ENCODE measurements around the gene FOXE3. TPM values are rescaled to one million over a fixed set of nuclear protein-coding genes. Genes with fewer than 3 reads are reported as not detected.

Gene FOXE3
- total RNA-seq, 1 experiment from 2014 or later, result not detected

DNA sequence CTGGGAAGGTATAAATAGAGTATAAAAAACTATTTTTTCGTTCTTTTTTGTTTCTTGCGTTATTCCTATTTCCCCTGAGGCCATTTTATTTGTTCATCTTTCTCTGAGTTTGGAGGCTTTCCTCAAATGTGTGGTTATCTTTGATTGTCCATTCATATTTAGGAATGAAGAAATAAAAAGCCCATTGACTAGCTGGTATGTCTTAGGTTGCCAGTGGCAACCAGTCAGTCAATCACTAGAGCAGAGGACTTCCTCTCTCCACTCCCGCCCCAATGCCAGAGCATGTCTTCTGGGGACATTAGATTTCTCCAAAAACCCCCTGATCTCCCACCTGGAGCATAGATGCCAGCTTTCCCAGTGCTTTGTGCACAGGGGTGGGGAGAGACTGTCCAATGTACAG lies 20.7 kb upstream of the FOXE3 start:
- H3K9me3 Mint-ChIP-seq (ENCODE audit: unreplicated experiment), result no peaks in the 10 kb centered on the region
- intact Hi-C loops (cut with micrococcal nuclease), result no loop called here
- no peak for DNase-seq (ENCODE audit: unreplicated experiment)
- CTCF ChIA-PET, result interaction anchor here (0.6 to 1.6 kb wide), 3 partner anchors 37 to 40 kb away, joined by 3 to 5 read pairs (median 5); no protein-coding TSS in a partner anchor
- H3K27ac Mint-ChIP-seq (ENCODE audit: low read depth, unreplicated experiment), result no peak overlapping the region
- H3K27me3 Mint-ChIP-seq (ENCODE audit: insufficient read depth, unreplicated experiment), result no peaks in the 10 kb centered on the region
- no peak overlapping the region for H3K4me3 Mint-ChIP-seq (ENCODE audit: unreplicated experiment)
- no peaks in the 10 kb centered on the region for H3K4me1 Mint-ChIP-seq (ENCODE audit: insufficient read depth, unreplicated experiment)
- BruUV-seq (replicated peaks), result no TSS peak
- POLR2A ChIA-PET, result interaction anchor here (0.8 to 1.0 kb wide), 3 partner anchors 8 to 330 kb away, joined by 3 to 8 read pairs (median 4); no protein-coding TSS in a partner anchor
- TF ChIP-seq, protein P1, sequence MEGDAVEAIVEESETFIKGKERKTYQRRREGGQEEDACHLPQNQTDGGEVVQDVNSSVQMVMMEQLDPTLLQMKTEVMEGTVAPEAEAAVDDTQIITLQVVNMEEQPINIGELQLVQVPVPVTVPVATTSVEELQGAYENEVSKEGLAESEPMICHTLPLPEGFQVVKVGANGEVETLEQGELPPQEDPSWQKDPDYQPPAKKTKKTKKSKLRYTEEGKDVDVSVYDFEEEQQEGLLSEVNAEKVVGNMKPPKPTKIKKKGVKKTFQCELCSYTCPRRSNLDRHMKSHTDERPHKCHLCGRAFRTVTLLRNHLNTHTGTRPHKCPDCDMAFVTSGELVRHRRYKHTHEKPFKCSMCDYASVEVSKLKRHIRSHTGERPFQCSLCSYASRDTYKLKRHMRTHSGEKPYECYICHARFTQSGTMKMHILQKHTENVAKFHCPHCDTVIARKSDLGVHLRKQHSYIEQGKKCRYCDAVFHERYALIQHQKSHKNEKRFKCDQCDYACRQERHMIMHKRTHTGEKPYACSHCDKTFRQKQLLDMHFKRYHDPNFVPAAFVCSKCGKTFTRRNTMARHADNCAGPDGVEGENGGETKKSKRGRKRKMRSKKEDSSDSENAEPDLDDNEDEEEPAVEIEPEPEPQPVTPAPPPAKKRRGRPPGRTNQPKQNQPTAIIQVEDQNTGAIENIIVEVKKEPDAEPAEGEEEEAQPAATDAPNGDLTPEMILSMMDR (IDR thresholded peaks at IDR 0.05; ENCODE audit: unreplicated experiment), result no peak
- H3K36me3 Mint-ChIP-seq (ENCODE audit: insufficient read depth, unreplicated experiment), result no peaks in the 10 kb centered on the region

DNA sequence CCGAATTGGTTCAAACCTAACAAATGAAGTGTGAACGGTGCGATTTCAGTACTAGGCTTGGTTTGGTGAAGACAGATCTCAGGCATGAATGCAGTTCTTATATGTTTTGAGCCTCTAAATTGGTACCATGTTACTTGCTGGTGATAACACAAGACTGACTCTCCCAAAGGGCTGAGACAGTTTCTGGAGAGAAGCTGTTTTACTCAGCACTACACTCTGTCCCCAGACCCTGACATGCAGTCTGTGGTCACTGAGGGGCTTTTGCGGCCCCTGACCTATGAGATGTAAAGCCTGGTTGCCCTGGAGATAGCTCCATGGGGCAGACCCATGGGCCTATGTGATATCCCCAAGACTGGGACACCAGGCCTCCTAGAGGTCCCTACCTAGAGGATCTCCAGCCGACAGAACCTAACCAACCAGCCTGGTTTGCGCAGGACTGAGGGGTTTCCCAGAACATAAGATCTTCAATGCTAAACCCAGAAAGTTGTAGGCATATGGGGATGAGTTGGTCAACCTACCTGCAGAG lies 19.4 kb upstream of the FOXE3 start:
- DNase-seq (ENCODE audit: unreplicated experiment), result no peak
- H3K36me3 Mint-ChIP-seq (ENCODE audit: insufficient read depth, unreplicated experiment), result no peaks in the 10 kb centered on the region
- intact Hi-C loops (cut with micrococcal nuclease), result no loop called here
- H3K4me1 Mint-ChIP-seq (ENCODE audit: insufficient read depth, unreplicated experiment), result no peaks in the 10 kb centered on the region
- CTCF ChIA-PET, result interaction anchor here (0.8 to 8.2 kb wide), 7 partner anchors 7 to 330 kb away, joined by 3 to 61 read pairs (median 5); no protein-coding TSS in a partner anchor
- POLR2A ChIA-PET, result interaction anchor here (0.6 to 1.8 kb wide), 3 partner anchors 12 to 373 kb away, joined by 3 to 5 read pairs (median 3); no protein-coding TSS in a partner anchor
- no TSS peak for BruUV-seq (replicated peaks)
- TF ChIP-seq, protein P1 (IDR thresholded peaks at IDR 0.05; ENCODE audit: unreplicated experiment), result no peak
- H3K27me3 Mint-ChIP-seq (ENCODE audit: insufficient read depth, unreplicated experiment), result no peaks in the 10 kb centered on the region
- no peak overlapping the region for H3K4me3 Mint-ChIP-seq (ENCODE audit: unreplicated experiment)
- H3K27ac Mint-ChIP-seq (ENCODE audit: low read depth, unreplicated experiment), result no peak overlapping the region
- no peaks in the 10 kb centered on the region for H3K9me3 Mint-ChIP-seq (ENCODE audit: unreplicated experiment)

DNA sequence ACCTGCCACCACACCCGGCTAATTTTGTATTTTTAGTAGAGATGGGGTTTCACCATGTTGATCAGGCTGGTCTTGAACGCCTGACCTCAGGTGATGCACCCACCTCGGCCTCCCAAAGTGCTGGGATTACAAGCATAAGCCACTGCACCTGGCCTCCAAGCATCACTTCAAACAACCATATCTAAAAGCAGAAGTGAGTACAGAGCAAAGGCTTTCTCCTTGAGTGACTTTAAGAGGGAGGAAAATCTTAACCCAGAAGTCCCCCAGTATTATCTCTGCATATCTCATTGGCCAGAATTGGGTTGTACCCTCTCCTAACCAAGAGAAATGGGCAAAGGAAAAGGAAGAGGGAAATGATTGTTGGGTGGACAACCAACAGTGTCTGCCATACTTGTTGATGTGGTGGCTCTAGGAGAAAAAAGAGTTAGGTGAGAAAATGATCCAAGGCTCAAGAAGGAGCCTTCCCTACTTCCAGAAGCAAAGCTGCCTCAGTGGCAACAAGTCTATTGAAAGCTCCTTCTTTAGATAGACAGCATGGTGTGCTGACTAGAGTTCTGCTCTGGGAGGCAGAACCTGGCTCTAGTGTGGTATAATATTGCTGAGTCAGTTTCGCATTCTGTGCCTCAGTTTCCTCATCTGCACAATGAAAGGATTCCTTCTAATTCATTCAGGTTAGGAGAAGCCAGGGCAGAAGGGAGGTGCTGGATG lies 16.8 kb upstream of the FOXE3 start:
- no peaks in the 10 kb centered on the region for H3K36me3 Mint-ChIP-seq (ENCODE audit: insufficient read depth, unreplicated experiment)
- no peaks in the 10 kb centered on the region for H3K4me1 Mint-ChIP-seq (ENCODE audit: insufficient read depth, unreplicated experiment)
- H3K9me3 Mint-ChIP-seq (ENCODE audit: unreplicated experiment), result no peaks in the 10 kb centered on the region
- H3K27me3 Mint-ChIP-seq (ENCODE audit: insufficient read depth, unreplicated experiment), result no peaks in the 10 kb centered on the region
- ChIA-PET POLR2A (interaction anchor here (1.1 kb wide), 1 partner anchor 8 kb away, joined by 5 read pairs; no protein-coding TSS in a partner anchor), CTCF (interaction anchor here (1.0 to 8.2 kb wide), 3 partner anchors 10 to 252 kb away, joined by 3 to 61 read pairs (median 3); no protein-coding TSS in a partner anchor)
- TF ChIP-seq, protein P1 (IDR thresholded peaks at IDR 0.05; ENCODE audit: unreplicated experiment), result no peak
- no peak overlapping the region for H3K4me3 Mint-ChIP-seq (ENCODE audit: unreplicated experiment)
- H3K27ac Mint-ChIP-seq (ENCODE audit: low read depth, unreplicated experiment), result no peak overlapping the region
- DNase-seq (ENCODE audit: unreplicated experiment), result no peak
- intact Hi-C loops (cut with micrococcal nuclease), result no loop called here
- BruUV-seq (replicated peaks), result no TSS peak

DNA sequence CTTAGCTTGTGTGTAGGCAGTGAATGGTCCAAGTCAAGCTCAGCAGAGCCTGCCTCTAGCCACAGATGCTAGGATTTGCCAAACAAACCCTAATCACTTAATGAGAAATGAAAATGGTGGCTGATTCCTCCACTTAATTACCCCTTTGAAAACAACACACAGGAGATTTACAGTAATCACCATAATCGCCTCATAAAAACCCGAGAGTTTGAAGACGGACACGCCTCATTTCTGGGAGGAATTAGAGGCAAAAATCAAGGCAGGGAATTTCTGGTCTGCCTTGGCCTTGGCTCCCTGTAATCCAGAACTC lies 16.3 kb upstream of the FOXE3 start:
- BruUV-seq (replicated peaks), result no TSS peak
- DNase-seq (ENCODE audit: unreplicated experiment), result no peak
- ChIA-PET POLR2A (interaction anchor here (0.6 to 1.1 kb wide), 2 partner anchors 9 to 14 kb away, joined by 3 to 4 read pairs; no protein-coding TSS in a partner anchor), CTCF (interaction anchor here (0.6 to 8.2 kb wide), 3 partner anchors 11 to 32 kb away, joined by 3 to 61 read pairs (median 5); no protein-coding TSS in a partner anchor)
- TF ChIP-seq, protein P1 (IDR thresholded peaks at IDR 0.05; ENCODE audit: unreplicated experiment), result no peak
- no peaks in the 10 kb centered on the region for H3K27me3 Mint-ChIP-seq (ENCODE audit: insufficient read depth, unreplicated experiment)
- no peaks in the 10 kb centered on the region for H3K4me1 Mint-ChIP-seq (ENCODE audit: insufficient read depth, unreplicated experiment)
- intact Hi-C loops (cut with micrococcal nuclease), result no loop called here
- H3K27ac Mint-ChIP-seq (ENCODE audit: low read depth, unreplicated experiment), result no peak overlapping the region
- H3K4me3 Mint-ChIP-seq (ENCODE audit: unreplicated experiment), result no peak overlapping the region
- H3K9me3 Mint-ChIP-seq (ENCODE audit: unreplicated experiment), result no peaks in the 10 kb centered on the region
- H3K36me3 Mint-ChIP-seq (ENCODE audit: insufficient read depth, unreplicated experiment), result no peaks in the 10 kb centered on the region

All from MCF 10A (cell line).